ENCODE measurements around the gene NPC1. TPM values are rescaled to one million over a fixed set of nuclear protein-coding genes. Genes with fewer than 3 reads are reported as not detected.

NPC1 gene
- total and polyA plus RNA-seq, 2 of the 8 experiments (the other 6 are each of a cell fraction or from before 2014, with no cell fraction given), result 34.1 to 39.5 TPM

DNA sequence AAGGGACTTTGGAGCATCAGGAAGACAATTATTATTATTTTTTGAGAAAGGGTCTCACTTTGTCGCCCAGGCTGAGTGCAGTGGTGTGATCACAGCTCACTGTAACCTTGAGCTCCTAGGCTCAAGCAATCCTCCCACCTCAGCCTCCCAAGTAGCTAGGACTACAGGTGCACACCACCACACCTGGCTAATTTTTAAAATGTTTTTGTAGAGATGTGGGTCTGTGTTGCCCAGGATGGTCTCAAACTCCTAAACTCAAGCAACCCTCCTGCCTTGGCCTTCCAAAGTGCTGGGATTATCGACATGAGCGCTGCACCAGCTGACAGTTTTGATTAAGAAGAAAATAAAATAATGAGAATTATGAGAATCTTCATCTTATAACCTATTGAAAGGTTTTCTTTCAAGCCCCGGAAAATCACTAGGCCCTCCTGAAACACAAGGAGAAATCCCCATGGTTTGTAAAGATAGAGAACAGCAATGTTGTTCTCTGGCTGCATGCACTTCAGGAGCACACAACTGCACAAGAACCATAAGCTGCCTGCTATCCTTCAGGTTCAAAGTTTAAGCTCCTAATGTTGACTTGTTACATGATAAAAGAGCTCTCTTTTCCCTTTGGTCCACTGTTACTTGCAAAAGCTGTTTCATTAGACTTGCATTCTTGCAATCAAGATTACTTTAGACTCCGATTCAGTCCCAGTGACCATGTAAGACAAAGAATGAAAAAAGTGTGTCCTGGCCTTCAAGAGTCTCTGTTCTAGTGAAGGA, 16.8 kb downstream of the NPC1 start:
- POLR2A ChIA-PET (ENCODE audit: partially characterized antibody), result no interaction called here
- H3K27ac ChIP-seq (ENCODE audit: low read depth, low read length), result no peak overlapping the region
- no peak overlapping the region for H4K8ac ChIP-seq (ENCODE audit: extremely low read depth, insufficient read depth, low read length)
- no peak for TF ChIP-seq JUN (IDR thresholded peaks at IDR 0.05; ENCODE audit: low read depth, low read length)
- no peak overlapping the region for H3K56ac ChIP-seq (replicated peaks; ENCODE audit: insufficient read length, low read depth, low read length)
- no peaks in the 10 kb centered on the region for H3K9me3 ChIP-seq (ENCODE audit: insufficient read depth in 2 of 2, low read depth in 1 of 2, low read length in 1 of 2)
- no peak overlapping the region for H3K4me3 ChIP-seq (ENCODE audit: extremely low read depth in 1 of 4, insufficient read depth in 2 of 4, low read depth in 3 of 4, low read length in 4 of 4)
- FAIRE-seq (no peak), DNase-seq (ENCODE audit: low read depth in 1 of 2, low spot score in 2 of 2) (no peak)
- no peak overlapping the region for H2BK5ac ChIP-seq (ENCODE audit: low read depth, low read length)
- no peak overlapping the region for H3K9ac ChIP-seq (replicated peaks in 1 of 4; ENCODE audit: extremely low read depth in 1 of 4, low read depth in 3 of 4, low read length in 3 of 4)
- H4K5ac ChIP-seq (ENCODE audit: insufficient read length, low read depth, low read length), result no peak overlapping the region
- H3K79me1 ChIP-seq (ENCODE audit: low read depth, low read length), result no peaks in the 10 kb centered on the region
- H2BK15ac ChIP-seq (ENCODE audit: low read length), result no peak overlapping the region
- no peak overlapping the region for H2BK120ac ChIP-seq (replicated peaks; ENCODE audit: low read depth, low read length)
- peaks cover 0 to 4% of the 10 kb centered on the region in 2 experiments; a peak in 1 of 4 replicates for H3K79me2 ChIP-seq (ENCODE audit: control insufficient read depth in 1 of 2, insufficient read depth in 2 of 2, low read length in 2 of 2)
- H2AFZ ChIP-seq (ENCODE audit: low read length), result no peak overlapping the region
- CTCF ChIA-PET (ENCODE audit: partially characterized antibody), result interaction anchor here (1.0 to 2.8 kb wide), 2 partner anchors 12 kb away, joined by 4 to 9 read pairs; no protein-coding TSS in a partner anchor
- H3K4me1 ChIP-seq (replicated peaks in 1 of 4; ENCODE audit: control insufficient read depth in 3 of 4, insufficient read depth in 4 of 4, low read length in 3 of 4), result no peaks in the 10 kb centered on the region; a peak in 1 of 7 replicates
- no peak overlapping the region for H3K18ac ChIP-seq (ENCODE audit: extremely low read depth, low read length)
- no peaks in the 10 kb centered on the region for H3K23me2 ChIP-seq (ENCODE audit: low read depth, low read length)
- no peak overlapping the region for H3K4ac ChIP-seq (replicated peaks; ENCODE audit: insufficient read length, low read depth, low read length)
- H3K36me3 ChIP-seq (ENCODE audit: control insufficient read depth in 2 of 4, insufficient read depth in 4 of 4, low read length in 3 of 4), result peaks cover 5 to 55% (median 16%) of the 10 kb centered on the region in 4 experiments; a peak in 7 of 8 replicates
- H4K20me1 ChIP-seq (replicated peaks in 1 of 2; ENCODE audit: control insufficient read depth in 1 of 2, insufficient read depth in 2 of 2, low read length in 2 of 2), result no peaks in the 10 kb centered on the region
- H2AK5ac ChIP-seq (ENCODE audit: low read depth, low read length), result no peak overlapping the region
- no peak overlapping the region for H2BK12ac ChIP-seq (ENCODE audit: low read depth, low read length)
- no peak overlapping the region for H3K23ac ChIP-seq (ENCODE audit: insufficient read length)
- no peak overlapping the region for H4K91ac ChIP-seq (replicated peaks; ENCODE audit: insufficient read length, low read length)
- no peak overlapping the region for H3K14ac ChIP-seq (ENCODE audit: insufficient read length)
- H2BK20ac ChIP-seq (ENCODE audit: low read length), result no peak overlapping the region
- WGBS, 2 experiments (ENCODE audit: extremely low coverage in 1 of 2, insufficient coverage in 1 of 2, insufficient read length in 1 of 2, insufficient replicate concordance in 2 of 2, low coverage in 1 of 2, low lambda C conversion rate in 2 of 2, missing lambda C conversion rate in 1 of 2), result 89% methylated on average over 5 of the region's 5 CpGs; no CpG with 5 or more reads in 1 of the 2 experiments
- H3K27me3 ChIP-seq (replicated peaks in 1 of 4; ENCODE audit: control insufficient read depth in 3 of 4, extremely low read depth in 1 of 4, insufficient read depth in 3 of 4, low read length in 3 of 4), result no peaks in the 10 kb centered on the region
- no peak overlapping the region for H3K4me2 ChIP-seq (ENCODE audit: insufficient read depth in 1 of 2, low read depth in 2 of 2, low read length in 2 of 2)

All from H1 (cell line).